Panc1 (cell line): Measurements from ENCODE around the gene RHOT2. TPM values are rescaled to one million over a fixed set of nuclear protein-coding genes. Genes with fewer than 3 reads are reported as not detected.

Source experiments
- ATAC-seq: fragments of 200-7000 bp; cut with Tn5 transposase; 2 replicates; pipeline ENCODE4 v1.9.1; 2020; ENCODE audit warnings: mild to moderate bottlenecking, moderate library complexity
- BruUV-seq: library from RNA; stranded (reverse); fragments of 400-500 nt; replicated peaks from 2 replicates; lab custom pipeline; 2021; lab: Mats Ljungman, UMichigan
- CTCF ChIA-PET: fragments of 300-600 bp; sonication (Branson Sonifier 250); formaldehyde crosslinking; loops from one replicate; lab custom pipeline; 2022; ENCODE audit warnings: antibody characterized with exemption; lab: Charles Lee
- POLR2A ChIA-PET: fragments of 300-600 bp; sonication (Branson Sonifier 250); formaldehyde crosslinking; loops from one replicate; lab custom pipeline; 2022; ENCODE audit warnings: antibody characterized with exemption; lab: Charles Lee
- DNase-seq: peaks from one replicate; pipeline ENCODE4 v3.0.0-alpha.2; 2010; ENCODE audit warnings: low read depth, low spot score
- H3K27ac ChIP-seq: 2 replicates; pipeline ENCODE4 v1.5.1; 2011; ENCODE audit warnings: mild to moderate bottlenecking, low read length, inconsistent platforms
- H3K27me3 ChIP-seq: fragments of 200-500 bp; sonication (Bioruptor generic); 2 replicates; pipeline ENCODE4 v1.6.0; 2014; ENCODE audit warnings: low read length, inconsistent platforms; ENCODE audit not compliant: control insufficient read depth, insufficient read depth
- H3K36me3 ChIP-seq: fragments of 200-500 bp; sonication (Bioruptor generic); 2 replicates; pipeline ENCODE4 v1.5.1; 2014; ENCODE audit warnings: inconsistent platforms, mild to moderate bottlenecking, low read length, moderate library complexity; ENCODE audit not compliant: control insufficient read depth, insufficient read depth
- H3K4me1 ChIP-seq: 2 replicates; pipeline ENCODE4 v1.5.1; 2011; ENCODE audit warnings: inconsistent platforms, mild to moderate bottlenecking, low read length, moderate library complexity; ENCODE audit not compliant: control insufficient read depth, insufficient read depth
- H3K4me3 ChIP-seq, 2 experiments: 2 replicates each; pipeline ENCODE4 v1.5.1; 2011 to 2012; ENCODE audit warnings: low read depth in 2 of 2, low read length in 2 of 2, mild to moderate bottlenecking in 2 of 2, inconsistent platforms in 1 of 2, moderate library complexity in 1 of 2
- H3K9me3 ChIP-seq: fragments of 200-500 bp; sonication (Bioruptor generic); 2 replicates; pipeline ENCODE4 v1.5.1; 2014; ENCODE audit warnings: low read depth, mild to moderate bottlenecking, inconsistent platforms, low read length, moderate library complexity; ENCODE audit not compliant: control insufficient read depth, insufficient read depth
- CTCF ChIP-seq: fragments of 450-650 bp; IDR thresholded peaks from 2 replicates; pipeline ENCODE4 v1.5.1; 2017; ENCODE audit warnings: mild to moderate bottlenecking
- POLR2AphosphoS5 ChIP-seq: IDR thresholded peaks from 2 replicates; pipeline ENCODE4 v1.6.1; 2012; ENCODE audit warnings: mild to moderate bottlenecking, low read depth, low read length, moderate library complexity
- SIN3A ChIP-seq: IDR thresholded peaks from 2 replicates; pipeline ENCODE4 v1.6.1; 2012; ENCODE audit warnings: low read depth, mild to moderate bottlenecking, low read length, moderate library complexity, borderline replicate concordance; ENCODE audit not compliant: insufficient read depth
- TCF7L2 ChIP-seq: IDR thresholded peaks from 2 replicates; pipeline ENCODE4 v1.6.1; 2011; ENCODE audit warnings: mild to moderate bottlenecking, low read depth, low read length, inconsistent platforms
- in situ Hi-C: cut with HindIII; loops from 2 replicates; pipeline ENCODE4 v1.10.0; 2016; ENCODE audit warnings: low sequenced_read_pairs, low pct_unique_long_range_greater_than_20kb
- intact Hi-C: fragments of 100-400 bp; cut with micrococcal nuclease; formaldehyde crosslinking; loops from one replicate; pipeline ENCODE4 v1.10.0; 2022; ENCODE audit not compliant: unreplicated experiment
- total RNA-seq: library from RNA; stranded (reverse); gene quantifications from one replicate; pipeline ENCODE4 v1.2.1, GENCODE V29; 2021; ENCODE audit not compliant: unreplicated experiment
- TF ChIP-seq, protein P1 (sequence below), 2 experiments: IDR thresholded peaks; 2 replicates each; pipeline ENCODE4 v1.6.1; 2011 to 2012; ENCODE audit warnings: low read depth in 2 of 2, control low read depth in 1 of 2, low read length in 1 of 2, mild to moderate bottlenecking in 1 of 2, moderate library complexity in 1 of 2; ENCODE audit not compliant: insufficient read depth in 1 of 2

The RHOT2 gene
- total RNA-seq, 1 experiment from 2014 or later: 195 TPM

DNA sequence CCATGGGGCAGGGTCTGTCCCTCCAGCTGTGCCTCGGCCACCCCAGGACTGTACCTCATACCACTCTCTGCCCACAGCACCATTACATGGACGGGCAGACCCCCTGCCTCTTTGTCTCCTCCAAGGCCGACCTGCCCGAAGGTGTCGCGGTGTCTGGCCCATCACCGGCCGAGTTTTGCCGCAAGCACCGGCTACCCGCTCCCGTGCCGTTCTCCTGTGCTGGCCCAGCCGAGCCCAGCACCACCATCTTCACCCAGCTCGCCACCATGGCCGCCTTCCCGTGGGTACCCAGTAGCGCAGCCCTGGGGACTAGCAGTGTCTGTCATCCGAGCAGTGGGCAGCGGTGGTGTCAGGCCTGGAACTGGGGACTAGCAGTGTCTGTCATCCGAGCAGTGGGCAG lies 4.9 kb downstream of the RHOT2 start:
- no TSS peak for BruUV-seq
- peaks cover 28% of the 10 kb centered on the region for H3K4me1 ChIP-seq
- ChIA-PET CTCF (no interaction called here), POLR2A (no interaction called here)
- ATAC-seq (no peak), DNase-seq (no peak)
- H3K27me3 ChIP-seq: no peaks in the 10 kb centered on the region
- no peak overlapping the region for H3K27ac ChIP-seq
- H3K36me3 ChIP-seq: peaks cover 3% of the 10 kb centered on the region; the same call in 1 of the 2 replicates
- no peak overlapping the region for H3K4me3 ChIP-seq
- TF ChIP-seq CTCF (no peak), SIN3A (no peak), TCF7L2 (no peak), POLR2AphosphoS5 (no peak)
- no peaks in the 10 kb centered on the region for H3K9me3 ChIP-seq
- intact Hi-C loops: no loop called here
- in situ Hi-C loops: no loop called here

GRCh38 chr16:673399-673991 lies 5.6 kb downstream of the RHOT2 start:
- in situ Hi-C loops: no loop called here
- H3K27ac ChIP-seq: no peak overlapping the region
- H3K9me3 ChIP-seq: no peaks in the 10 kb centered on the region
- POLR2A ChIA-PET: no interaction called here
- ATAC-seq (no peak), DNase-seq (no peak)
- TF ChIP-seq CTCF (no peak), POLR2AphosphoS5 (no peak), SIN3A (no peak), TCF7L2 (no peak)
- TF ChIP-seq, protein P1, sequence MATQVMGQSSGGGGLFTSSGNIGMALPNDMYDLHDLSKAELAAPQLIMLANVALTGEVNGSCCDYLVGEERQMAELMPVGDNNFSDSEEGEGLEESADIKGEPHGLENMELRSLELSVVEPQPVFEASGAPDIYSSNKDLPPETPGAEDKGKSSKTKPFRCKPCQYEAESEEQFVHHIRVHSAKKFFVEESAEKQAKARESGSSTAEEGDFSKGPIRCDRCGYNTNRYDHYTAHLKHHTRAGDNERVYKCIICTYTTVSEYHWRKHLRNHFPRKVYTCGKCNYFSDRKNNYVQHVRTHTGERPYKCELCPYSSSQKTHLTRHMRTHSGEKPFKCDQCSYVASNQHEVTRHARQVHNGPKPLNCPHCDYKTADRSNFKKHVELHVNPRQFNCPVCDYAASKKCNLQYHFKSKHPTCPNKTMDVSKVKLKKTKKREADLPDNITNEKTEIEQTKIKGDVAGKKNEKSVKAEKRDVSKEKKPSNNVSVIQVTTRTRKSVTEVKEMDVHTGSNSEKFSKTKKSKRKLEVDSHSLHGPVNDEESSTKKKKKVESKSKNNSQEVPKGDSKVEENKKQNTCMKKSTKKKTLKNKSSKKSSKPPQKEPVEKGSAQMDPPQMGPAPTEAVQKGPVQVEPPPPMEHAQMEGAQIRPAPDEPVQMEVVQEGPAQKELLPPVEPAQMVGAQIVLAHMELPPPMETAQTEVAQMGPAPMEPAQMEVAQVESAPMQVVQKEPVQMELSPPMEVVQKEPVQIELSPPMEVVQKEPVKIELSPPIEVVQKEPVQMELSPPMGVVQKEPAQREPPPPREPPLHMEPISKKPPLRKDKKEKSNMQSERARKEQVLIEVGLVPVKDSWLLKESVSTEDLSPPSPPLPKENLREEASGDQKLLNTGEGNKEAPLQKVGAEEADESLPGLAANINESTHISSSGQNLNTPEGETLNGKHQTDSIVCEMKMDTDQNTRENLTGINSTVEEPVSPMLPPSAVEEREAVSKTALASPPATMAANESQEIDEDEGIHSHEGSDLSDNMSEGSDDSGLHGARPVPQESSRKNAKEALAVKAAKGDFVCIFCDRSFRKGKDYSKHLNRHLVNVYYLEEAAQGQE (IDR thresholded peaks at IDR 0.05; ENCODE audit: insufficient read depth in 1 of 2, low read depth in 2 of 2, low read length in 1 of 2): no peak
- no peak overlapping the region for H3K4me3 ChIP-seq
- intact Hi-C loops: no loop called here
- peaks cover 3% of the 10 kb centered on the region; the same call in 1 of the 2 replicates for H3K36me3 ChIP-seq
- no peaks in the 10 kb centered on the region for H3K27me3 ChIP-seq
- peaks cover 28% of the 10 kb centered on the region for H3K4me1 ChIP-seq
- CTCF ChIA-PET: no interaction called here
- BruUV-seq: TSS peak; percentile 50
